HuH-7 (cell line): Measurements from ENCODE around the gene APAF1.

ENCODE experiments used
- DNase-seq: peaks from one replicate; pipeline ENCODE4 v3.0.0; 2011; ENCODE audit warnings: low spot score

APAF1 gene

DNA sequence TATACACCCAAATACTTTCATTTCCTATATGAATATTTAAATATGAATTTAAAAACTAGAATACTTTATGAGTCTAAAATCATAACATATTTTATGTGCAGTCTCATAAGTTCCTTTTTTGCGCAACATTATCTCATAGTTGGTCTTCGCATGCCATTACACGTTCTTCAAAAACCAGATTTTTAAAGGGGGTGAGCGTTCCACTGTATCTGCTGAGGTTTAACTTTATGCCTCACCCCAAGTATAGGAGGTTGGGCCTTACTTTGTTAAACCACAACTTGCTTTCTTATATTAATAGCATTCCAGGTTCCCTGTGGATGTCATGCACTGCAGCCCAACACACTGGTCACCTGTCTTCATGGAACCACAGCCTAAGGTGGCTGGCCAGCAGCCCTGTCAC is 118.6 kb downstream of the APAF1 start:
- no peak for DNase-seq

DNA sequence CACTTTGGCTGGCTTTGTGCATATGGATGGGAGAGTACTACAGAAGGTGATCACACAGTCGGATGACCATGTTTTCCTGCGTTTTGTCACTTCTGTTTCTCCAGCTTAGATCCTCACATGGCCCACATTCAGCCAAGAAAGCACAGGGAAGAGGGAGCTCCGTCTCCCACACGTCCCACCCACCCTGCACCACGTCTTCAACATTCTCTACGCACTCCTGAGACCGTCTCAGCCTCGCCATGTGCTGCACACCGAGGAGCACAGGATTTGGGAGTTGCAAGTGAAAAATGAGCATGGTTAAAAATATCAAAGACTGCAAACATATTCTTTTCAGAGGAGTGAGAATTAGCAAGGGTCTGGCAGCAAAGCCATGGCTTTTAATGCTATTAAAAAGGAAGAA is 122.2 kb downstream of the APAF1 start:
- DNase-seq = no peak

DNA sequence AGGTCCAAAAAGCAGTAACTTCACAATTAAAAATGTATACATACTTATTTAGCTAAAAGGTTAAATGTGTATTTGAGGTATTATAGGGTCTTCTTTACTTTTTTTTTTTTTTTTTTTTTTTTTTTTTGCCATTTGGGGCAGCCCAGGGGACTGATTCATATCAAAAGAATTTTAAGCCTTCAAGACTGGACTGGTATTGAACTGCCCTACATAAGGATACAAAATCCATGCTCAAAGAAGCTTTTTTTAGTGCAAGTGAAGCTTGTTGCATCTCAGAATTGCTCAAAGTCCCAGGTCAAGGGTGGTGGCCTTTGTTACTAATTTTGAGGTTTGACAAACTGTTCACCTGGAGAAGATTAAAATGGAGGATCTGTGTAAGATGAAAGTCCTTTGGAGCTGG is 124.0 kb downstream of the APAF1 start:
- DNase-seq = no peak

DNA sequence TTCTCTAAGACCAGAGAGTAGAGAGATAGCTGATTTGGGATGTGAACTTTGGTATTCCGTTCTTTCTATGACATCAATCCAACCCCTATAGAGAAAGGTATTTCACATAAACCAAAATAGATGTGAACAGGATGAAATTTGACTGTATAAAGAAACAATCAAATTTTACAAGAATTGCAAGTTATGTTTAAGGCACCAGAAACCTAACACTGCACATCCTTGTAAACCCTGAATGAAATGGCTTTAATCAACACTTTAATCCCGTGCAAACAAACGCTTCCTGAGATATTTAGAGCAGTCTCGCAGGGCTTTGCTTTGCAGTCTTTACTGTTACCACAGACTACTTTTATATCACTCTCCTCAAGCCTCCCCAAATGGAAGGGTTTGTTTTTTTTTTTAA is 125.1 kb downstream of the APAF1 start:
- DNase-seq = no peak

DNA sequence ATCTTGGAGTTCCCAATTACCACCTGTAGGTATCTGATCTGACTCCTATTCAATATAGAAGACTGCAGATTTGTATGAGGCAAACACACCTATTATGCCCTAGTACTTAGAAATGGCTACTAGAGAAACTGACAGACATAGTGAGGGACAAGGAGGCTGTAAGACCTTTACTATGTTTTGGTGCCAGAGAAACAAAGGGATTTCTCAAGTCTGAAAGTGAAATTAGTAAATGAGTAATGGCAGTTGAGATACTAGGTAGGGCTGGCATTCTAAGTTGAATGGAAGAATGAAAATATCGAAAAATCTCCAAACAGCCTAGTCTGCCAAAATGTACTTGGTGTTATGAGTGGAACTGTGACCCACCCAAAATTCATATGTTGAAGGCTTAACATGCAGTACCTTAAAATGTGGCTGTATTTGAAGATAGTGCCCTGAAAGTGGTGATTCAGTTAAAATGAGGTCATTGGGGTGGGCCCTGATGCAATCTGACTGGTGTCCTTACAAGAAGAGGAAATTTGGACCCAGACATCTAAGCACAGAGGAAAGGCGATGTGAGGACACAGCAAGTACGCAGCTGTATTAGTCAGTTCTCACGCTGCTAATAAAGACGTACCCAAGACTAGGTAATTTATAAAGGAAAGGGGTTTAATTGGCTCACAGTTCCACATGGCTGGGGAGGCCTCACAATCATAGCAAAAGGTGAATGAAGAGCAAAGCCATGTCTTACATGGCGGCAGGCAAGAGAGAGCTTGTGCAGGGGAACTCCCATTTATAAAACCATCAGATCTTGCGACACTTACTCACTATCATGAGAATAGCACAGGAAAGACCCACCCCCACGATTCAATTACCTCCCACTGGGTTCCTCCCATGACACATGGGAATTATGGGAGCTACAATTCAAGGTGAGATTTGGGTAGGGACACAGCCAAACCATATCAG is 127.0 kb downstream of the APAF1 start:
- no peak for DNase-seq

DNA sequence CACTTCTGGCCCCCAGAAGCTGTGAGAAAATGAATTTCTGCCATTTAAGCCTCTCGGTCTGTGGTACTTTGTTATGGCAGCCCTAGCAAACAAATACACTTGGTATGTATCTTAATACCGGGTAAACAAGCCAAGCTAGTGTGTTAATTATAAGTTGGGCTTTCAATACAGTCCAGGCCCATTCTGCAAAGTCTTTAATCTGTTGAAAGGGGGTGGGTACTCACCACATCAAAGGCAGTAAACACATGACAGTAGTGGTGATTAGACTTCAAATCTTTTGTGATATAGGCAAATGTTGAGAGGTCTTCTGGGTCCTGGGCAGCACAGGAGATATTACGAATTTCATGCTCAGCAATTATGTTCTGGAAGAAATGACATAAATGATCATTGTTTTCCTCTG is 127.7 kb downstream of the APAF1 start:
- DNase-seq = no peak

DNA sequence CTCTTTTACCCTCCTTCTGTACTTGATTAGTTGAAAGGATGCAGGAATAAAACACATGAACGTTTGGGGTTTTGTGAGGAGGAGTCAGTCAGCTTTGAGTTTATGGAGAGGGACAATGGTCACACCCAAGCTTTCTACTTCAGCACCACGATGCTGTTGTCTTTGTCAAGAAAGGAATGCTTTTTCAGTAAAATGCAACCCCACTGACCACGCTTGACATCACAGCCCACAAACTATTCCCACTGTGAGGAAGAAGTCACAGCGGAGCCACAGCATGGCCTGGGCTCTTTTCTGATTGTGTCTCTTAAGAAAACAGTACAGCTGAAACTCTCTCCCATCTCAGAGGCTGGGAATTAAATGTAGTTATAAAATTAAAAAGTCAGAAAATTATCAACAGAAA is 135.2 kb downstream of the APAF1 start:
- no peak for DNase-seq

DNA sequence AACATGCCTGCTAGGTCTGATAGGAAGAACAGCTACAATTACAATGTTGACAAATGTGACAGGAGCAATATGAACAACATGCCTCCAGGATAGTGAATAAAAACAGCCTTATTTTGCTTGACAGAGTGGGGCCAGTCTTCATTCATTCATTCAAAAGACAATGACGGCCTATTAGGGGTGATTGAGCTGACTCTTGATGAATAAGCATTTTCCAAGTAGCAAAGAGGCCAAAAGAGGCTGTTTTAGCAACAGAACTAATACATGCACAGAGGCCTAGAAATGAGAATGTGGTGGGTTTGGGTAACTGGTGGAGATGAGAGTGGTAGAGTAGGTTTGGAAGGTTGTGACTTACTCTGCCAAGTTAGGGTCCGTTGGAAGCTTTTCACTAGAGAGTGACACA is 138.3 kb downstream of the APAF1 start:
- no peak for DNase-seq
